ENCODE measurements around the gene ZNF532.
"Not testable (repeated sequence)": the region's sequence is repeated elsewhere in the genome, so short reads cannot be mapped to it uniquely, and the experiment has no call there.

Gene ZNF532

GRCh38 chr18:59011289-59011688 is 146.6 kb downstream of the ZNF532 start:
- no peak for DNase-seq

GRCh38 chr18:59011786-59012185 is 147.1 kb downstream of the ZNF532 start:
- no peak for DNase-seq

- no peak for DNase-seq
Measured at GRCh38 chr18:59012815-59013705, 148.4 kb downstream of the ZNF532 start.

GRCh38 chr18:59013744-59014143 is 149.1 kb downstream of the ZNF532 start:
- DNase-seq = no peak

GRCh38 chr18:59015531-59016152 is 151.0 kb downstream of the ZNF532 start:
- DNase-seq = no peak

GRCh38 chr18:59021500-59021899 is 156.8 kb downstream of the ZNF532 start:
- DNase-seq = no peak

- DNase-seq = no peak
Measured at GRCh38 chr18:59022167-59022945, 157.7 kb downstream of the ZNF532 start.

GRCh38 chr18:59024829-59025228 is 160.2 kb downstream of the ZNF532 start:
- DNase-seq = no peak

- DNase-seq = not testable (repeated sequence)
Measured at GRCh38 chr18:59025532-59025931, 160.9 kb downstream of the ZNF532 start.

- no peak for DNase-seq
Measured at GRCh38 chr18:59026364-59026763, 161.7 kb downstream of the ZNF532 start.

GRCh38 chr18:59026831-59027410 is 162.2 kb downstream of the ZNF532 start:
- no peak for DNase-seq

GRCh38 chr18:59029663-59030429 is 165.2 kb downstream of the ZNF532 start:
- DNase-seq = no peak

GRCh38 chr18:59032308-59032707 is 167.6 kb downstream of the ZNF532 start:
- no peak for DNase-seq

- no peak for DNase-seq
Measured at GRCh38 chr18:59033359-59033758, 168.7 kb downstream of the ZNF532 start.

GRCh38 chr18:59033974-59034373 is 169.3 kb downstream of the ZNF532 start:
- no peak for DNase-seq

- DNase-seq = no peak
Measured at GRCh38 chr18:59035591-59035990, 170.9 kb downstream of the ZNF532 start.

Measured in DMS79 treated with DMSO at 0.1 percent for 48 hours (cell line).